Uterus (tissue), 2 donors: ENCODE results near the gene CORO1A.

Experiments
- POLR2A ChIP-seq, 2 donors: fragments of 450-650 bp; IDR thresholded peaks; one replicate each; pipeline ENCODE4 v1.6.1; 2016; ENCODE audit warnings: antibody characterized with exemption in 2 of 2, mild to moderate bottlenecking in 1 of 2, moderate library complexity in 1 of 2
- TF ChIP-seq, protein P1 (sequence below), 4 experiments: fragments of 200-600 bp in 2 of 4; fragments of 450-650 bp in 2 of 4; sonication (generic) in 2 of 4; IDR thresholded peaks; one replicate each; pipeline ENCODE4 v1.5.1; 2016 to 2019; ENCODE audit warnings: antibody characterized with exemption in 4 of 4, mild to moderate bottlenecking in 2 of 4, moderate library complexity in 1 of 4

GRCh38 chr16:30187971-30188561, 4.7 kb downstream of the CORO1A start:
- TF ChIP-seq, protein P1, sequence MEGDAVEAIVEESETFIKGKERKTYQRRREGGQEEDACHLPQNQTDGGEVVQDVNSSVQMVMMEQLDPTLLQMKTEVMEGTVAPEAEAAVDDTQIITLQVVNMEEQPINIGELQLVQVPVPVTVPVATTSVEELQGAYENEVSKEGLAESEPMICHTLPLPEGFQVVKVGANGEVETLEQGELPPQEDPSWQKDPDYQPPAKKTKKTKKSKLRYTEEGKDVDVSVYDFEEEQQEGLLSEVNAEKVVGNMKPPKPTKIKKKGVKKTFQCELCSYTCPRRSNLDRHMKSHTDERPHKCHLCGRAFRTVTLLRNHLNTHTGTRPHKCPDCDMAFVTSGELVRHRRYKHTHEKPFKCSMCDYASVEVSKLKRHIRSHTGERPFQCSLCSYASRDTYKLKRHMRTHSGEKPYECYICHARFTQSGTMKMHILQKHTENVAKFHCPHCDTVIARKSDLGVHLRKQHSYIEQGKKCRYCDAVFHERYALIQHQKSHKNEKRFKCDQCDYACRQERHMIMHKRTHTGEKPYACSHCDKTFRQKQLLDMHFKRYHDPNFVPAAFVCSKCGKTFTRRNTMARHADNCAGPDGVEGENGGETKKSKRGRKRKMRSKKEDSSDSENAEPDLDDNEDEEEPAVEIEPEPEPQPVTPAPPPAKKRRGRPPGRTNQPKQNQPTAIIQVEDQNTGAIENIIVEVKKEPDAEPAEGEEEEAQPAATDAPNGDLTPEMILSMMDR (IDR thresholded peaks at IDR 0.05): no peak
- no peak for TF ChIP-seq POLR2A (IDR thresholded peaks at IDR 0.05)
